H1 (cell line): ENCODE results near the gene ADPRH.

ENCODE experiments used
- E2F6 ChIP-seq: IDR thresholded peaks from 2 replicates; pipeline ENCODE4 v1.6.1; 2012; ENCODE audit warnings: inconsistent platforms
- EZH2 ChIP-seq: fragments of 200-600 bp; sonication (generic); IDR thresholded peaks from 2 replicates; pipeline ENCODE4 v1.7.1; 2012; ENCODE audit warnings: low read depth, mild to moderate bottlenecking, moderate library complexity, low read length, inconsistent platforms; ENCODE audit not compliant: severe bottlenecking
- NANOG ChIP-seq: IDR thresholded peaks from 2 replicates; pipeline ENCODE4 v1.6.1; 2011; ENCODE audit warnings: low read length, low read depth, mild to moderate bottlenecking, inconsistent platforms; ENCODE audit not compliant: insufficient read depth, poor library complexity, severe bottlenecking
- TF ChIP-seq, protein P1 (sequence below), 3 experiments: IDR thresholded peaks; 1 replicate in 2 of 3; 2 replicates in 1 of 3; pipeline versions ENCODE4 v1.5.1 to v1.6.1; 2011; ENCODE audit warnings: low read length in 3 of 3, mild to moderate bottlenecking in 3 of 3, inconsistent platforms in 2 of 3, low read depth in 1 of 3, moderate library complexity in 1 of 3; ENCODE audit not compliant: insufficient read depth in 1 of 3; ENCODE audit errors: control extremely low read depth in 1 of 3

GRCh38 chr3:119557877-119558269, 21.4 kb upstream of the ADPRH start:
- TF ChIP-seq, protein P1, sequence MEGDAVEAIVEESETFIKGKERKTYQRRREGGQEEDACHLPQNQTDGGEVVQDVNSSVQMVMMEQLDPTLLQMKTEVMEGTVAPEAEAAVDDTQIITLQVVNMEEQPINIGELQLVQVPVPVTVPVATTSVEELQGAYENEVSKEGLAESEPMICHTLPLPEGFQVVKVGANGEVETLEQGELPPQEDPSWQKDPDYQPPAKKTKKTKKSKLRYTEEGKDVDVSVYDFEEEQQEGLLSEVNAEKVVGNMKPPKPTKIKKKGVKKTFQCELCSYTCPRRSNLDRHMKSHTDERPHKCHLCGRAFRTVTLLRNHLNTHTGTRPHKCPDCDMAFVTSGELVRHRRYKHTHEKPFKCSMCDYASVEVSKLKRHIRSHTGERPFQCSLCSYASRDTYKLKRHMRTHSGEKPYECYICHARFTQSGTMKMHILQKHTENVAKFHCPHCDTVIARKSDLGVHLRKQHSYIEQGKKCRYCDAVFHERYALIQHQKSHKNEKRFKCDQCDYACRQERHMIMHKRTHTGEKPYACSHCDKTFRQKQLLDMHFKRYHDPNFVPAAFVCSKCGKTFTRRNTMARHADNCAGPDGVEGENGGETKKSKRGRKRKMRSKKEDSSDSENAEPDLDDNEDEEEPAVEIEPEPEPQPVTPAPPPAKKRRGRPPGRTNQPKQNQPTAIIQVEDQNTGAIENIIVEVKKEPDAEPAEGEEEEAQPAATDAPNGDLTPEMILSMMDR (IDR thresholded peaks at IDR 0.05; ENCODE audit: control extremely low read depth in 1 of 3, insufficient read depth in 1 of 3, low read depth in 1 of 3, low read length in 3 of 3): no peak
- no peak for TF ChIP-seq EZH2
- TF ChIP-seq E2F6: no peak
- no peak for TF ChIP-seq NANOG
